SK-MEL-5 (cell line): ENCODE results near the gene XRRA1. TPM values are rescaled to one million over a fixed set of nuclear protein-coding genes. Genes with fewer than 3 reads are reported as not detected.
A peak's percentile ranks its signal among the peaks of the same experiment; 100 is the strongest.
"Not testable (repeated sequence)": the region's sequence is repeated elsewhere in the genome, so short reads cannot be mapped to it uniquely, and the experiment has no call there.

Experiments
- DNase-seq: peaks from one replicate; pipeline ENCODE4 v3.0.0-alpha.2; 2016; ENCODE audit warnings: low read depth, low spot score
- in situ Hi-C: cut with HindIII; loops from 2 replicates; pipeline ENCODE4 v1.10.0; 2016; ENCODE audit warnings: low sequenced_read_pairs, high pct_unique_total_duplicates, low pct_unique_long_range_greater_than_20kb
- total RNA-seq: library from RNA; depleted of rRNA; stranded (reverse); fragments of >200 nt; shearing (Covaris generic); gene quantifications from 2 replicates; pipeline ENCODE4 v1.2.3, GENCODE V29; 2014

XRRA1 gene
- total RNA-seq, 1 experiment from 2014 or later: 25.5 TPM

- in situ Hi-C loops: no loop called here
- DNase-seq: no peak
Measured at GRCh38 chr11:74926304-74927030, 22.4 kb downstream of the XRRA1 start.

GRCh38 chr11:74925281-74925680 lies 23.6 kb downstream of the XRRA1 start:
- in situ Hi-C loops: no loop called here
- no peak for DNase-seq

GRCh38 chr11:74923125-74923524 lies 25.8 kb downstream of the XRRA1 start:
- in situ Hi-C loops: loop anchor here (25.0 kb wide), 1 partner anchor 89 kb away; no protein-coding TSS in a partner anchor

GRCh38 chr11:74909812-74910211 lies 39.1 kb downstream of the XRRA1 start:
- in situ Hi-C loops: loop anchor here (25.0 kb wide), 1 partner anchor 102 kb away; no protein-coding TSS in a partner anchor
- DNase-seq: no peak

More at GRCh38 chr11:74923125-74923524, 25.8 kb downstream of the XRRA1 start:
- no peak for DNase-seq

GRCh38 chr11:74909385-74909784 lies 39.5 kb downstream of the XRRA1 start:
- in situ Hi-C loops: loop anchor here (25.0 kb wide), 1 partner anchor 103 kb away; no protein-coding TSS in a partner anchor
- DNase-seq: no peak

- in situ Hi-C loops: loop anchor here (25.0 kb wide), 1 partner anchor 107 kb away; no protein-coding TSS in a partner anchor
Measured at GRCh38 chr11:74905326-74905725, 43.6 kb downstream of the XRRA1 start.

GRCh38 chr11:74902342-74902741 lies 46.5 kb downstream of the XRRA1 start:
- DNase-seq: no peak
- in situ Hi-C loops: loop anchor here (25.0 kb wide), 1 partner anchor 110 kb away; no protein-coding TSS in a partner anchor

More at GRCh38 chr11:74905326-74905725, 43.6 kb downstream of the XRRA1 start:
- no peak for DNase-seq

GRCh38 chr11:74896311-74896710 lies 52.6 kb downstream of the XRRA1 start:
- in situ Hi-C loops: no loop called here
- DNase-seq: no peak

GRCh38 chr11:74895340-74896116 lies 53.4 kb downstream of the XRRA1 start:
- no peak for DNase-seq
- in situ Hi-C loops: no loop called here

GRCh38 chr11:74893015-74893414 lies 55.9 kb downstream of the XRRA1 start:
- DNase-seq, in situ Hi-C loops: not testable (repeated sequence)

GRCh38 chr11:74877132-74877531 lies 71.8 kb downstream of the XRRA1 start:
- DNase-seq: peak; percentile 40
- in situ Hi-C loops: no loop called here

GRCh38 chr11:74871037-74871436 lies 77.9 kb downstream of the XRRA1 start:
- in situ Hi-C loops: no loop called here
- no peak for DNase-seq

GRCh38 chr11:74870485-74870884 lies 78.4 kb downstream of the XRRA1 start:
- in situ Hi-C loops: no loop called here
- DNase-seq: peak; percentile 77

GRCh38 chr11:74866557-74866956 lies 82.3 kb downstream of the XRRA1 start:
- no peak for DNase-seq
- in situ Hi-C loops: no loop called here

GRCh38 chr11:74863410-74863809 lies 85.5 kb downstream of the XRRA1 start:
- in situ Hi-C loops: no loop called here
- DNase-seq: no peak

GRCh38 chr11:74860743-74861142 lies 88.1 kb downstream of the XRRA1 start:
- in situ Hi-C loops: no loop called here
- no peak for DNase-seq

GRCh38 chr11:74853223-74853622 lies 95.7 kb downstream of the XRRA1 start:
- no peak for DNase-seq
- in situ Hi-C loops: no loop called here

GRCh38 chr11:74849525-74850391 lies 99.1 kb downstream of the XRRA1 start:
- in situ Hi-C loops: no loop called here
- DNase-seq: no peak
